ENCODE measurements around the gene SYNE1. TPM values are rescaled to one million over a fixed set of nuclear protein-coding genes. Genes with fewer than 3 reads are reported as not detected.

Gene SYNE1
- total RNA-seq, 2 experiments from 2014 or later = 74.6 to 140 TPM

GRCh38 chr6:152124429-152125074 is 512.6 kb downstream of the SYNE1 start:
- no peak overlapping the region for H3K4me3 ChIP-seq (ENCODE audit: low read depth, low read length, poor library complexity, severe bottlenecking)
- no peak overlapping the region for H3K27ac ChIP-seq (ENCODE audit: low read depth, low read length, poor library complexity, severe bottlenecking)
- H2AFZ ChIP-seq (ENCODE audit: low read length) = no peak overlapping the region
- H3K9me3 ChIP-seq (ENCODE audit: low read length) = no peaks in the 10 kb centered on the region
- ChIA-PET CTCF (ENCODE audit: unreplicated experiment) (interaction anchor here (0.5 kb wide), 1 partner anchor 66 kb away, joined by 3 read pairs; no protein-coding TSS in a partner anchor), POLR2A (interaction anchor here (1.4 kb wide), 1 partner anchor 604 kb away, joined by 3 read pairs; no protein-coding TSS in a partner anchor)
- BruUV-seq (replicated peaks) = no TSS peak
- intact Hi-C loops (cut with micrococcal nuclease; ENCODE audit: unreplicated experiment) = loop anchor here (5.0 kb wide), 1 partner anchor 357 kb away; no protein-coding TSS in a partner anchor
- H3K79me2 ChIP-seq (ENCODE audit: insufficient read depth, low read depth, low read length) = no peaks in the 10 kb centered on the region
- peaks cover 59% of the 10 kb centered on the region for H3K36me3 ChIP-seq (ENCODE audit: insufficient read depth, low read length)
- peak; percentile 44 for DNase-seq (ENCODE audit: low spot score)
- H3K9me2 ChIP-seq (ENCODE audit: insufficient read depth, low read length) = no peaks in the 10 kb centered on the region
- no peaks in the 10 kb centered on the region for H4K20me1 ChIP-seq (ENCODE audit: insufficient read depth, low read length)
- TF ChIP-seq CTCF (conservative IDR thresholded peaks at IDR 0.05; ENCODE audit: low read length) = peak; percentile 86
- TF ChIP-seq EZH2phosphoT487 (IDR thresholded peaks at IDR 0.05; ENCODE audit: borderline replicate concordance, low read depth, low read length) = no peak
- H3K4me2 ChIP-seq (ENCODE audit: low read length) = no peak overlapping the region
- H3K4me1 ChIP-seq (ENCODE audit: insufficient read depth, low read length, poor library complexity, severe bottlenecking) = no peaks in the 10 kb centered on the region

- Histone ChIP-seq H3K9me2 (ENCODE audit: insufficient read depth, low read length) (no peaks in the 10 kb centered on the region), H3K4me2 (ENCODE audit: low read length) (no peak overlapping the region), H3K4me3 (ENCODE audit: low read depth, low read length, poor library complexity, severe bottlenecking) (no peak overlapping the region), H3K36me3 (ENCODE audit: insufficient read depth, low read length) (peaks cover 45% of the 10 kb centered on the region), H2AFZ (ENCODE audit: low read length) (no peak overlapping the region), H3K9me3 (ENCODE audit: low read length) (no peaks in the 10 kb centered on the region), H3K4me1 (ENCODE audit: insufficient read depth, low read length, poor library complexity, severe bottlenecking) (no peaks in the 10 kb centered on the region), H3K79me2 (ENCODE audit: insufficient read depth, low read depth, low read length) (no peaks in the 10 kb centered on the region), H4K20me1 (ENCODE audit: insufficient read depth, low read length) (no peaks in the 10 kb centered on the region), H3K27ac (ENCODE audit: low read depth, low read length, poor library complexity, severe bottlenecking) (no peak overlapping the region)
- intact Hi-C loops (cut with micrococcal nuclease; ENCODE audit: unreplicated experiment) = loop anchor here (5.0 kb wide), 1 partner anchor 356 kb away; no protein-coding TSS in a partner anchor
- POLR2A ChIA-PET = no interaction called here
- no TSS peak for BruUV-seq (replicated peaks)
- no peak for TF ChIP-seq EZH2phosphoT487 (IDR thresholded peaks at IDR 0.05; ENCODE audit: borderline replicate concordance, low read depth, low read length)
- TF ChIP-seq CTCF (conservative IDR thresholded peaks at IDR 0.05; ENCODE audit: low read length) = no peak
- CTCF ChIA-PET (ENCODE audit: unreplicated experiment) = no interaction called here
- DNase-seq (ENCODE audit: low spot score) = no peak
Observed at GRCh38 chr6:152123076-152123475, 514.1 kb downstream of the SYNE1 start.

GRCh38 chr6:152122434-152122833 is 514.7 kb downstream of the SYNE1 start:
- H3K27ac ChIP-seq (ENCODE audit: low read depth, low read length, poor library complexity, severe bottlenecking) = no peak overlapping the region
- H3K4me3 ChIP-seq (ENCODE audit: low read depth, low read length, poor library complexity, severe bottlenecking) = no peak overlapping the region
- intact Hi-C loops (cut with micrococcal nuclease; ENCODE audit: unreplicated experiment) = loop anchor here (5.0 kb wide), 1 partner anchor 355 kb away; no protein-coding TSS in a partner anchor
- ChIA-PET POLR2A (no interaction called here), CTCF (ENCODE audit: unreplicated experiment) (no interaction called here)
- TF ChIP-seq EZH2phosphoT487 (IDR thresholded peaks at IDR 0.05; ENCODE audit: borderline replicate concordance, low read depth, low read length) = no peak
- no peak for TF ChIP-seq CTCF (conservative IDR thresholded peaks at IDR 0.05; ENCODE audit: low read length)
- H3K4me2 ChIP-seq (ENCODE audit: low read length) = no peak overlapping the region
- peaks cover 40% of the 10 kb centered on the region for H3K36me3 ChIP-seq (ENCODE audit: insufficient read depth, low read length)
- H4K20me1 ChIP-seq (ENCODE audit: insufficient read depth, low read length) = no peaks in the 10 kb centered on the region
- H3K4me1 ChIP-seq (ENCODE audit: insufficient read depth, low read length, poor library complexity, severe bottlenecking) = no peaks in the 10 kb centered on the region
- no peaks in the 10 kb centered on the region for H3K9me2 ChIP-seq (ENCODE audit: insufficient read depth, low read length)
- no peaks in the 10 kb centered on the region for H3K79me2 ChIP-seq (ENCODE audit: insufficient read depth, low read depth, low read length)
- no peaks in the 10 kb centered on the region for H3K9me3 ChIP-seq (ENCODE audit: low read length)
- H2AFZ ChIP-seq (ENCODE audit: low read length) = no peak overlapping the region
- no TSS peak for BruUV-seq (replicated peaks)
- no peak for DNase-seq (ENCODE audit: low spot score)

Measured in OCI-LY7 (cell line).